Keratinocyte (primary cell): ENCODE results near the gene ZC3H8. TPM values are rescaled to one million over a fixed set of nuclear protein-coding genes. Genes with fewer than 3 reads are reported as not detected.

Source experiments
- DNase-seq: peaks from one replicate; pipeline ENCODE4 v3.0.0-alpha.2; 2011; ENCODE audit warnings: low read depth, missing footprints, low spot score
- FAIRE-seq: peaks from 2 replicates; lab custom pipeline; 2011; peaks lifted over from hg19 to GRCh38; lab: Jason Lieb, UNC
- H2AFZ ChIP-seq: 2 replicates; pipeline ENCODE4 v1.6.0; 2012; ENCODE audit warnings: low read length, control low read depth, inconsistent platforms; ENCODE audit not compliant: control insufficient read depth
- H3K27ac ChIP-seq: 2 replicates; pipeline ENCODE4 v1.5.1; 2011; ENCODE audit warnings: low read length; ENCODE audit not compliant: control insufficient read depth, insufficient read depth
- H3K27me3 ChIP-seq: 3 replicates; pipeline ENCODE4 v1.6.0; 2011; ENCODE audit warnings: low read length; ENCODE audit not compliant: control insufficient read depth, insufficient read depth; ENCODE audit errors: extremely low read depth
- H3K36me3 ChIP-seq, 2 experiments: 2 replicates in 1 of 2; 3 replicates in 1 of 2; pipeline ENCODE4 v1.5.1; 2011; ENCODE audit warnings: low read length in 2 of 2, mild to moderate bottlenecking in 1 of 2; ENCODE audit not compliant: control insufficient read depth in 2 of 2, insufficient read depth in 2 of 2; ENCODE audit errors: extremely low read depth in 1 of 2
- H3K4me1 ChIP-seq: 3 replicates; pipeline ENCODE4 v1.5.1; 2011; ENCODE audit warnings: low read length; ENCODE audit not compliant: control insufficient read depth, insufficient read depth; ENCODE audit errors: extremely low read depth
- H3K4me2 ChIP-seq: 3 replicates; pipeline ENCODE4 v1.6.0; 2011; ENCODE audit warnings: low read depth, low read length; ENCODE audit not compliant: control insufficient read depth, insufficient read depth; ENCODE audit errors: extremely low read depth
- H3K4me3 ChIP-seq, 3 experiments: fragments of 200-600 bp in 1 of 3; sonication (generic) in 1 of 3; 2 replicates in 2 of 3; 3 replicates in 1 of 3; pipeline ENCODE4 v1.5.1; 2011 to 2016; ENCODE audit warnings: low read length in 3 of 3, mild to moderate bottlenecking in 3 of 3, control low read depth in 2 of 3, inconsistent platforms in 1 of 3, low read depth in 1 of 3, mixed read lengths in 1 of 3, mixed run types in 1 of 3, moderate library complexity in 1 of 3; ENCODE audit not compliant: control insufficient read depth in 2 of 3, insufficient read depth in 2 of 3; ENCODE audit errors: extremely low read depth in 1 of 3
- H3K79me2 ChIP-seq: 2 replicates; pipeline ENCODE4 v1.6.0; 2012; ENCODE audit warnings: low read length; ENCODE audit not compliant: control insufficient read depth, insufficient read depth
- H3K9ac ChIP-seq: 3 replicates; pipeline ENCODE4 v1.6.0; 2011; ENCODE audit warnings: low read length; ENCODE audit not compliant: control insufficient read depth, insufficient read depth; ENCODE audit errors: extremely low read depth
- H3K9me1 ChIP-seq: 3 replicates; pipeline ENCODE4 v1.6.0; 2011; ENCODE audit warnings: low read length; ENCODE audit not compliant: control insufficient read depth, insufficient read depth; ENCODE audit errors: extremely low read depth
- H3K9me3 ChIP-seq: 2 replicates; pipeline ENCODE4 v1.5.1; 2012; ENCODE audit warnings: low read depth, low read length; ENCODE audit not compliant: control insufficient read depth
- H4K20me1 ChIP-seq: 3 replicates; pipeline ENCODE4 v1.6.0; 2011; ENCODE audit warnings: low read length; ENCODE audit not compliant: control insufficient read depth, insufficient read depth; ENCODE audit errors: extremely low read depth
- EZH2 ChIP-seq: IDR thresholded peaks from one replicate; pipeline ENCODE4 v1.6.1; 2012; ENCODE audit warnings: inconsistent platforms, mild to moderate bottlenecking, low read length, moderate library complexity
- dilution Hi-C: fragments of 300-500 bp; cut with MboI; formaldehyde crosslinking; loops from one replicate; pipeline ENCODE4 v1.7.0; 2020; ENCODE audit warnings: low sequenced_read_pairs; ENCODE audit not compliant: extremely low pct_ligation_motif_present
- polyA plus RNA-seq, 5 experiments: library from polyadenylated mRNA; depleted of rRNA in 3 of 5; stranded (reverse) in 3 of 5; stranded (forward) in 1 of 5; unstranded in 1 of 5; fragments of >200 nt; gene quantifications; 1 replicate in 1 of 5; 2 replicates in 3 of 5; 3 replicates in 1 of 5; pipeline versions ENCODE4 v1.2.1 to v1.2.3, GENCODE V29; 2011 to 2012; ENCODE audit warnings: missing spikeins in 2 of 5, low read depth in 1 of 5, low replicate concordance in 1 of 5
- TF ChIP-seq, protein P1 (sequence below), 3 experiments: IDR thresholded peaks in 1 of 3; conservative IDR thresholded peaks in 1 of 3; optimal IDR thresholded peaks in 1 of 3; 2 replicates in 2 of 3; 3 replicates in 1 of 3; pipeline versions ENCODE3 to v1.5.1; 2011; ENCODE audit warnings: low read length in 3 of 3, mild to moderate bottlenecking in 3 of 3, moderate library complexity in 2 of 3, control low read depth in 1 of 3, inconsistent platforms in 1 of 3; ENCODE audit not compliant: insufficient read depth in 2 of 3; ENCODE audit errors: extremely low read depth in 1 of 3

Gene ZC3H8
- polyA plus RNA-seq, 1 donor (not counting 4 experiments of a cell fraction or from before 2014, with no cell fraction given), result 11.4 TPM

DNA sequence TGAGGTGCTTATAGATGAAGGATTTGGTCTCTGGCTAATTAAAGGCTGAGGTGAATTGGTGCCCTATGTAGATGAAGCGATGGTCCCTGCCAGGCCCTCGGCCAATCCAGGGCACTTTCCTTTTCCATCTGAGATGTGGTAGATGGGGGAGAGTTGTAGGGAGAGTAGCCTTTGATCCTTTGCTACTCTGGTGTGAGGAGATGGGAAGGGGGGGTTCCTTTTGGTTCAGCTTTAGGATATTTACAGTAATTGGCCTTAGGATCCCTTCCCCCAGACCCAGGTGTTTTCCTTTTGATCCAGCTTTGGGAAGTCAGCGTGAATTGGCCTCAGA, 5.4 kb upstream of the ZC3H8 start:
- no peak overlapping the region for H3K4me3 ChIP-seq
- TF ChIP-seq, protein P1, sequence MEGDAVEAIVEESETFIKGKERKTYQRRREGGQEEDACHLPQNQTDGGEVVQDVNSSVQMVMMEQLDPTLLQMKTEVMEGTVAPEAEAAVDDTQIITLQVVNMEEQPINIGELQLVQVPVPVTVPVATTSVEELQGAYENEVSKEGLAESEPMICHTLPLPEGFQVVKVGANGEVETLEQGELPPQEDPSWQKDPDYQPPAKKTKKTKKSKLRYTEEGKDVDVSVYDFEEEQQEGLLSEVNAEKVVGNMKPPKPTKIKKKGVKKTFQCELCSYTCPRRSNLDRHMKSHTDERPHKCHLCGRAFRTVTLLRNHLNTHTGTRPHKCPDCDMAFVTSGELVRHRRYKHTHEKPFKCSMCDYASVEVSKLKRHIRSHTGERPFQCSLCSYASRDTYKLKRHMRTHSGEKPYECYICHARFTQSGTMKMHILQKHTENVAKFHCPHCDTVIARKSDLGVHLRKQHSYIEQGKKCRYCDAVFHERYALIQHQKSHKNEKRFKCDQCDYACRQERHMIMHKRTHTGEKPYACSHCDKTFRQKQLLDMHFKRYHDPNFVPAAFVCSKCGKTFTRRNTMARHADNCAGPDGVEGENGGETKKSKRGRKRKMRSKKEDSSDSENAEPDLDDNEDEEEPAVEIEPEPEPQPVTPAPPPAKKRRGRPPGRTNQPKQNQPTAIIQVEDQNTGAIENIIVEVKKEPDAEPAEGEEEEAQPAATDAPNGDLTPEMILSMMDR (optimal IDR thresholded peaks at IDR 0.05 in 1 of 3, IDR thresholded peaks at IDR 0.05 in 1 of 3, conservative IDR thresholded peaks at IDR 0.05 in 1 of 3; ENCODE audit: extremely low read depth in 1 of 3, insufficient read depth in 2 of 3, low read length in 3 of 3), result no peak
- dilution Hi-C loops, result no loop called here
- no peaks in the 10 kb centered on the region for H3K9me3 ChIP-seq
- H3K9me1 ChIP-seq, result no peaks in the 10 kb centered on the region
- H3K4me1 ChIP-seq, result peaks cover 6% of the 10 kb centered on the region
- H3K36me3 ChIP-seq, result no peaks in the 10 kb centered on the region
- no peaks in the 10 kb centered on the region for H3K79me2 ChIP-seq
- no peaks in the 10 kb centered on the region for H3K27me3 ChIP-seq
- no peak for DNase-seq
- no peak for FAIRE-seq
- no peak overlapping the region for H2AFZ ChIP-seq
- no peak overlapping the region for H3K9ac ChIP-seq
- H3K4me2 ChIP-seq, result no peak overlapping the region
- H3K27ac ChIP-seq, result no peak overlapping the region
- no peaks in the 10 kb centered on the region for H4K20me1 ChIP-seq

DNA sequence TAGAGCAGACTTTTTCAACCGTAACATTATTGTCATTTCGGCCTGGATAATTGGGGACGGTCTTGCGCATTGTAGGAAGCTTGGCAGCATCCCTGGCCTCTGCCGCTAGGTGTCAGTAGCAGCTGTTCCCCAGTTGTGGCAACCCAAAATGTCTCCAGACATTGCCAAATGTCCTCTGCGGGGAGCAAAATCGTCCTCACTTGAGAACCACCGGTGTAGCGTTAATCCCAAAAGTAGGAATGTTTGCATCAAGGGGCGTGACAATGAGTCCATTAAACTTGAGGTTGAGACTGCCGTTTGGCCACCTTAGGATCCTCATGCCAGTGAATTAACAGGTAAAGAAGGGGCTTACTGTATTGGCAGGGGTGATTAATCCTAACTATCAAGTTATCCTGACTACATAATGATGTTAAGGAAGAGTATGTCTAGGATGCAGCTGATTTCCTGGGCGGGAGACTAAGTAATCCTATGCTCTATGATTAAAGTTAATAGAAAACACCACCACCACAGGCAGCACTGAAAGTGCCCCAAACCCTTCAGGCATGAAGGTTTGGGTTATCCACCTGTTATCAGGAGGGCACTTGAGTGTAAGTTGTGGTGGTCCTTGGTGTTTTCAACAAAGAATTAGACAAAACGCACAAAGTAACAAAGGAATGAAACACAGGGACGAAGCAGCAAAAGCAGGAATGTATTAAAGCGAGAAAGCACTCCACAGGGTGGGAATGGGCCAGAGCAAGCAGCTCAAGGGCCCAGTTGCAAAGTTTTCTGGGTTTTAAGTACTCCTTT, 4.9 kb upstream of the ZC3H8 start:
- peak overlapping the region in 1 of 3 experiments; percentile 39 for H3K4me3 ChIP-seq
- no peaks in the 10 kb centered on the region for H3K9me1 ChIP-seq
- no peaks in the 10 kb centered on the region for H3K9me3 ChIP-seq
- H3K27me3 ChIP-seq, result no peaks in the 10 kb centered on the region
- no peaks in the 10 kb centered on the region for H4K20me1 ChIP-seq
- peak; percentile 21 for DNase-seq
- peaks cover 6% of the 10 kb centered on the region for H3K4me1 ChIP-seq
- dilution Hi-C loops, result no loop called here
- H3K36me3 ChIP-seq, result no peaks in the 10 kb centered on the region
- peak overlapping the region; percentile 94 for H2AFZ ChIP-seq
- no peak overlapping the region for H3K9ac ChIP-seq
- H3K79me2 ChIP-seq, result no peaks in the 10 kb centered on the region
- TF ChIP-seq, protein P1 (optimal IDR thresholded peaks at IDR 0.05 in 1 of 3, IDR thresholded peaks at IDR 0.05 in 1 of 3, conservative IDR thresholded peaks at IDR 0.05 in 1 of 3; ENCODE audit: extremely low read depth in 1 of 3, insufficient read depth in 2 of 3, low read length in 3 of 3), result peak; percentile 96 to 99 (median 96)
- TF ChIP-seq EZH2, result no peak
- FAIRE-seq, result peak; percentile 78
- H3K27ac ChIP-seq, result no peak overlapping the region
- H3K4me2 ChIP-seq, result peak overlapping the region; percentile 72
